HG03571 (cell line): ENCODE data around the gene KIAA1217.

ENCODE experiments used
- ATAC-seq: cut with Tn5 transposase; IDR thresholded peaks from one replicate; pipeline ENCODE4 v1.9.1; 2021; ENCODE audit not compliant: unreplicated experiment

KIAA1217 gene

GRCh38 chr10:24394461-24395190 is 185.7 kb downstream of the KIAA1217 start:
- no peak for ATAC-seq

- ATAC-seq, result no peak
Observed at GRCh38 chr10:24396396-24396795, 187.5 kb downstream of the KIAA1217 start.

DNA sequence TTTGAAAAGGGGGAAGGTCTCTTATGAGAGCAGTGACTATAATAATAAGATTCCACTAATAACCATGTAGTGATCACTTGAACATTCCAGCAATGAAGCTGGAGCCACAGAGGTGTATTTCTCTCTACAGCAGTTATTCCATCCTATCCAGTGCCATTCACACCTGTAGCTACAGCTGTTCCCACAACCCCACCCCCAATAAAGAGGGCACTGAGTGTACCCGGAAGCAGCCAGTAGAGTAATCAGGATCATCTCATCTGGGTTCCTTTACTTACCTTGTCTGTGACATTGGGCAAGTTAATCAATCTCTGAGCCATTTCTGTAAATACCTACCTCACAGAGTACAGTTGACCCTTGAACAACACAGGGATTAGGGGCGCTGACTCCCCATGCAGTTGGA is 188.7 kb downstream of the KIAA1217 start:
- no peak for ATAC-seq

GRCh38 chr10:24404567-24404966 is 195.6 kb downstream of the KIAA1217 start:
- ATAC-seq, result no peak

GRCh38 chr10:24405635-24406034 is 196.7 kb downstream of the KIAA1217 start:
- no peak for ATAC-seq

GRCh38 chr10:24406809-24407483 is 198.0 kb downstream of the KIAA1217 start:
- ATAC-seq, result no peak

- no peak for ATAC-seq
Observed at GRCh38 chr10:24407928-24408327, 199.0 kb downstream of the KIAA1217 start.

DNA sequence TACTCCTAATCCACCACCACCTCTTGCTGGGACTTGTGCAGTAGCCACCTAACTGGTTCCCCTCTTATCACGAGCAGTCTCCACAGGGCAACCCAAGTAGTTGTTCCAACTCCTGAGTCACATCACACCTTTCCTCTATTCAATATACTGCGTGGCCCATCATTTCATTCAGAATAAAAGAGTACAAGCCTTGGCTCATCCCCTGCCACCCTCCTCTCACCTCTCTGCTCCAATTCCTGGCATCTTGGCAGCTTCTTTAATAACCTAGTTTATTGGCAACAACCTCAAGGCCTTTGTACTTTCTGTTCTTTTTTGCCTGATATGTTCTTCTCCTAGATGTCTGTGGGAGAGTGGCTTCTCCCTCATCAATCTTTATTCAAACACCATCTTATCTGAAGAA is 199.4 kb downstream of the KIAA1217 start:
- ATAC-seq, result no peak

DNA sequence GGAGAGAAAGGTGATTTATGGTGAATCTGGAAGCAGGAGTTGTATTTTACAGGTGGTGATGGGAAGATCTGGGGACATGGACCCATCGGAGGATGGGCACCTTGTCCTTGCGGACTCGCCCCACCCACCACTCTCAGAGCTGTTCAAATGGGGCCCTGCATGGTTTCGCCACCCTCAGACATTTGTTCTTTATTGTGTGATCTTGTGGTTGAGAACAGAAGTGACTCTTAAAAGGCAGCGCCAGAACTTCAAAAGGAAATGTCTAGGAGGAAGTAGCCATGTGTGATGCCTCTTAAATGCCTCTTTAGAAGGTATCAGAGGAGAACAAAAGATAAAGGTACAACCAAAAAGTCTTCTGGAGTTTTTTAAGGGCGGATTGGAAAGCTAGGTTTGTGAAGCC is 205.7 kb downstream of the KIAA1217 start:
- no peak for ATAC-seq

- ATAC-seq, result no peak
Observed at GRCh38 chr10:24415455-24416125, 206.7 kb downstream of the KIAA1217 start.

DNA sequence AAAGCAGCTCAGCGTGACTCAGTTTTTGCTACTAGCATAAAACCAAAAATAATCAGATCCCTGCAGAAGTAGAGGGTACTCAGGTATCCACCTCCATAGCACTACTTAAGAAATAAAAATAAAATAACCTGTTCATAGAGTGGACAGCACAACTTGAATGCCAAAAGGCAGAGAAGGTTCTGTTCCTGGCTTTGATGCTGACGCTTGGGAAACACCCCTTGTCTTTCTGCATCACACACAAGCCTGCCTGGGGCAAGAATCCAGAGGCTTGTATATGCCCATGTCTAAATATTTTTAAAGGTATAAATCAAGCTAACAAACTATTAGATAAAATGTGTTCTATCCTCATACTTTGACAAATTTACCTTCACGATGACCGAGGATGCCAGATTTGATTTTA is 207.3 kb downstream of the KIAA1217 start:
- no peak for ATAC-seq

DNA sequence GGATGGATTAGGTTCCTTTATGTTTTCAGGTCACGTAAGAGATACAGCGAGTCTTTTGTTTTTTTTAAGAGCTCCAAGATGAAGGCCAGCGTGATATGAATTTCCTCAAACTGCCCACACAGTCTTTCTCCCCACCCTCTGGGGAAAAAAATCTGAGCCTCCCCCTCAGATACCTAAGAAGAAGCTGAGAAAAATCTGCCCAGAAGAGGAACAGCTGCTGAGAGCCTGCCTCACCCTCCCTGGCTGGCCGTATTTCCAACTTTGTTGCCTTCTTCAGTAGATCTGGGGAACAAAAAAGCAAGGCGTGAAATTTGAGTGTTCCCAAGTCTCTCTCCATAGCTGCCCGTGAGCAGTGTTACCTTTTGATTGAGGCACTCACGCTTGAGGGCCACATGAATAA is 208.1 kb downstream of the KIAA1217 start:
- no peak for ATAC-seq

DNA sequence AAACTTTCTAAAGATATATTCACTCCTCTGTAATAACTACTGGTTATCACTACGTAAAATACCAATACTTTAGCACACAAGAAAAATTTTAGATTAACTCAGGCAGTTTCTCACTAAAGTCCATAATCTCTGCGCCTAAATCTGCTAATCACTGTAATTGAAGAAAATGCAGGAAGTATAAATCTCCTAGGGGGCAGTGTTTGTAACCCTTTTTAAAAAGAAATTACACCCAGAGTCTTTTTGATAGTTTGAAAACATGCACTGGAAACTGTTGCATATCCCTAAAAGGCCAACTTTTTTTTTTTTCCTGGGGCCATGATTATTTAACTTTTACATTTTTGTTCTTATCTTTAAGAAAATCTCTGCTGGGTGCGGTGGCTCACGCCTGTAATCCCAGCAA is 209.6 kb downstream of the KIAA1217 start:
- no peak for ATAC-seq

DNA sequence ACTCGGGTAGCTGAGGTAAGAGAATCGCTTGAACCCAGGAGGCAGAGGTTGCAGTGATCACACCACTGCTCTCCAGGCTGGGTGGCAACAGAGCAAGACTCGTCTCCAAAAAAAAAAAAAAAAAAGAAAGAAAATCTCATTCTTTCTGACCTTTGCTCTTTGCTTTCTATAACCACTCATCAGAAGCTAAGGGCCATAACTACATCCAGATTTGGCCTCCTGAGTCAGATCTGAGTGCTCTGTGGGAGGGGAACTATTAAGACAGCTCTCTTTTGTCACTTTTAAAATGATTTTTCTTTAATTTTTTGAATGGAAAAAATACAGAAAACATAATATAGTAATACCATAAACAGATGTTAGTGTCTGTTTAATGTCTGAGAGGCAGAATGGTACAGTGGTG is 210.1 kb downstream of the KIAA1217 start:
- no peak for ATAC-seq

GRCh38 chr10:24425151-24425550 is 216.2 kb downstream of the KIAA1217 start:
- no peak for ATAC-seq

GRCh38 chr10:24427678-24428409 is 218.9 kb downstream of the KIAA1217 start:
- ATAC-seq, result no peak

DNA sequence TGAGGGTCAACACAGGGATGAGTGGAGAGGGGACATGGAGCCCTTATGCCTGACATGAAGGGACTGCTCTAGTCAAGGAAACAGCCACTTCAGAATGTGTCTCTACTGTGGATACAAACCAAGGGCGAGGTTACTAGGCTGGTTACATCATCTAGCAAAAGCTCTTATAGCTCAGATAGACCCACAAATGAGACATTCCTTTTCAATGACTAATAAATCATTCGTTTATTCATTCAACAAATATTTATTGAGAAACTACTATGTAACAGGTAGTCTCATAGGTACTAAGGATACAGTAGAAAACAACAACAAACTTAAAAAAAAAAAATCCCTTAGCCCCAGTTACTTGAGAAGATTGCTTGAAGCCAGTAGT is 219.5 kb downstream of the KIAA1217 start:
- no peak for ATAC-seq

DNA sequence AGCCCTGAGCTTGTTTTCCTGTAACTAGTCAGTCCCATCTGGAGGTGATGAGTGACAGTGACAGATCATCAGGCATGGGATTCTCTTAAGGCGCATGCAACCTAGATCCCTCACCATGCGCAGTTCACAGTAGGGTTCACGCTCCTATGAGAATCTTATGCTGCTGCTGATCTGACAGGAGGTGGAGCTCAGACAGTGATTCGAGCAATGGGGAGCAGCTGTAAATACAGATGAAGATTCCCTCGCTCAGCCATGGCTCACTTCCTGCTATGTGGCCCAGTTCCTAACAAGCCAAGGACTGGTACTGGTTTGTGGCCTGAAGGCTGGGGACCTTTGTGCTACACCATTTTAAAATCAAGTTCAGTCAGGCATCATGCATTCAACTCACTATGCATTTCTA is 221.7 kb downstream of the KIAA1217 start:
- ATAC-seq, result no peak

GRCh38 chr10:24432478-24433416 is 223.8 kb downstream of the KIAA1217 start:
- ATAC-seq, result no peak

- ATAC-seq, result no peak
Observed at GRCh38 chr10:24433705-24434104, 224.8 kb downstream of the KIAA1217 start.
